Forelimb muscle (tissue), 1 donor: Measurements from ENCODE around the gene NFYC. TPM values are rescaled to one million over a fixed set of nuclear protein-coding genes. Genes with fewer than 3 reads are reported as not detected.
A peak's percentile ranks its signal among the peaks of the same experiment; 100 is the strongest.
"Not testable (repeated sequence)": the region's sequence is repeated elsewhere in the genome, so short reads cannot be mapped to it uniquely, and the experiment has no call there.

ENCODE experiments used
- DNase-seq: peaks from one replicate; pipeline ENCODE4 v3.0.0-alpha.2; 2013; ENCODE audit warnings: low read depth
- polyA plus RNA-seq: library from polyadenylated mRNA; unstranded; fragments of 120-200 nt; gene quantifications from one replicate; pipeline ENCODE4 v1.2.1, GENCODE V29; 2013; ENCODE audit not compliant: insufficient read length

Gene NFYC
- polyA plus RNA-seq, 1 donor = 53.4 TPM

GRCh38 chr1:40665335-40666171, 26.0 kb upstream of the NFYC start, which contains the start of gene RIMS3:
Gene RIMS3 (minus strand): TSS chr1:40665682. CDS start chr1:40641925, 23,757 bp downstream.
- DNase-seq = no peak

- DNase-seq = peak; percentile 34
These were observed 22.6 kb upstream of the NFYC start for GRCh38 chr1:40668769-40669525.

GRCh38 chr1:40673452-40673851, 18.1 kb upstream of the NFYC start:
- no peak for DNase-seq

GRCh38 chr1:40676501-40676900, 15.0 kb upstream of the NFYC start:
- no peak for DNase-seq

- DNase-seq = no peak
These were observed 12.1 kb upstream of the NFYC start for GRCh38 chr1:40679165-40679953.

- DNase-seq = no peak
These were observed 6.8 kb upstream of the NFYC start for GRCh38 chr1:40684669-40685068.

GRCh38 chr1:40687059-40687458, 4.4 kb upstream of the NFYC start:
- DNase-seq = no peak

- DNase-seq = no peak
These were observed 3.8 kb upstream of the NFYC start for GRCh38 chr1:40687661-40688060.

GRCh38 chr1:40689737-40690136, 1.8 kb upstream of the NFYC start:
- no peak for DNase-seq

- no peak for DNase-seq
These were observed 550 bp upstream of the NFYC start for GRCh38 chr1:40690771-40691537.

GRCh38 chr1:40692429-40692895, 958 bp downstream of the NFYC start:
- DNase-seq = no peak

- DNase-seq = no peak
These were observed 1.9 kb downstream of the NFYC start for GRCh38 chr1:40693425-40693824.

GRCh38 chr1:40694353-40694874, 2.9 kb downstream of the NFYC start:
- DNase-seq = no peak

GRCh38 chr1:40696294-40696693, 4.8 kb downstream of the NFYC start:
- DNase-seq = no peak

- DNase-seq = no peak
These were observed 5.9 kb downstream of the NFYC start for GRCh38 chr1:40697436-40697835.

GRCh38 chr1:40699787-40700186, 8.3 kb downstream of the NFYC start:
- DNase-seq = no peak

- DNase-seq = no peak
These were observed 10.2 kb downstream of the NFYC start for GRCh38 chr1:40701684-40702083.

- DNase-seq = not testable (repeated sequence)
These were observed 11.3 kb downstream of the NFYC start for GRCh38 chr1:40702810-40703209.

- DNase-seq = no peak
These were observed 11.8 kb downstream of the NFYC start for GRCh38 chr1:40703316-40703715.

- no peak for DNase-seq
These were observed 13.6 kb downstream of the NFYC start for GRCh38 chr1:40704817-40705733.
